ENCODE data around the gene CYTH1. TPM values are rescaled to one million over a fixed set of nuclear protein-coding genes. Genes with fewer than 3 reads are reported as not detected.

The CYTH1 gene
- total and polyA plus RNA-seq, 8 donors = 36.6 to 96.1 (median 41.3) TPM

DNA sequence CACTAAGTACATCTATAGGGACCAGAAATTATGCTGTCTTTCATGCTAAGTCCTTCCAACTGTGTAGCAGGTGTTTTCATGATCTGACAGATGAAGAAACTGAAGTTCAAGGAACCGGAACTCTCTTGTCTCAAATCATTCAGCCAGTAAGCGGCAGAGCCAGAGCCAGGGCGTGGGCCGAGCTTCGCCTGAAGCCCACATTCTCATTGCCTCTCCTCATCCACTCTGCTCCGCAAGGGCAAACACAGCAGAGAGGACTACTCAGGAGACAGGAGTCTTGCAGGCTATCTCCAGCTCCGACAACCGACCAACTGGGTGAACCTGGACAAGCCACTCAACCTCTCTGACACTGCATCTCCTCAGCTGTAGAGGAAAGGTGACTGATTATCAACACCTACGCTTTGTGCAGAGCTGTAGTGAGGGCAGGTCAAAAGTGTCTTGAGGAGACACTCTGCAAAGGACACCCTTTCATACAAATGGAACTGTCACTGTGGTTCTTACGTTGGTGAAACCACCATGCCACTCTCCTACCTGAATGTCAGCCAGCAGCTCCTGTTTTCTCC is 72.9 kb downstream of the CYTH1 start:
- H3K4me3 ChIP-seq = no peak overlapping the region
- H3K27me3 ChIP-seq = no peaks in the 10 kb centered on the region
- peaks cover 10 to 52% of the 10 kb centered on the region in 2 donors for H3K4me1 ChIP-seq
- no peaks in the 10 kb centered on the region for H3K9me3 ChIP-seq
- H3K36me3 ChIP-seq = peaks cover 0 to 49% of the 10 kb centered on the region in 2 donors
- ATAC-seq (peak; percentile 92), DNase-seq (peak in 1 of 4 donors; percentile 60)
- no peak overlapping the region for H3K27ac ChIP-seq
- intact Hi-C loops (cut with DNase I) = loop anchor here in 1 of 2 donors (10.0 kb wide), 1 partner anchor 214 kb away; no protein-coding TSS in a partner anchor
- TF ChIP-seq, protein P1, sequence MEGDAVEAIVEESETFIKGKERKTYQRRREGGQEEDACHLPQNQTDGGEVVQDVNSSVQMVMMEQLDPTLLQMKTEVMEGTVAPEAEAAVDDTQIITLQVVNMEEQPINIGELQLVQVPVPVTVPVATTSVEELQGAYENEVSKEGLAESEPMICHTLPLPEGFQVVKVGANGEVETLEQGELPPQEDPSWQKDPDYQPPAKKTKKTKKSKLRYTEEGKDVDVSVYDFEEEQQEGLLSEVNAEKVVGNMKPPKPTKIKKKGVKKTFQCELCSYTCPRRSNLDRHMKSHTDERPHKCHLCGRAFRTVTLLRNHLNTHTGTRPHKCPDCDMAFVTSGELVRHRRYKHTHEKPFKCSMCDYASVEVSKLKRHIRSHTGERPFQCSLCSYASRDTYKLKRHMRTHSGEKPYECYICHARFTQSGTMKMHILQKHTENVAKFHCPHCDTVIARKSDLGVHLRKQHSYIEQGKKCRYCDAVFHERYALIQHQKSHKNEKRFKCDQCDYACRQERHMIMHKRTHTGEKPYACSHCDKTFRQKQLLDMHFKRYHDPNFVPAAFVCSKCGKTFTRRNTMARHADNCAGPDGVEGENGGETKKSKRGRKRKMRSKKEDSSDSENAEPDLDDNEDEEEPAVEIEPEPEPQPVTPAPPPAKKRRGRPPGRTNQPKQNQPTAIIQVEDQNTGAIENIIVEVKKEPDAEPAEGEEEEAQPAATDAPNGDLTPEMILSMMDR (IDR thresholded peaks at IDR 0.05) = no peak

DNA sequence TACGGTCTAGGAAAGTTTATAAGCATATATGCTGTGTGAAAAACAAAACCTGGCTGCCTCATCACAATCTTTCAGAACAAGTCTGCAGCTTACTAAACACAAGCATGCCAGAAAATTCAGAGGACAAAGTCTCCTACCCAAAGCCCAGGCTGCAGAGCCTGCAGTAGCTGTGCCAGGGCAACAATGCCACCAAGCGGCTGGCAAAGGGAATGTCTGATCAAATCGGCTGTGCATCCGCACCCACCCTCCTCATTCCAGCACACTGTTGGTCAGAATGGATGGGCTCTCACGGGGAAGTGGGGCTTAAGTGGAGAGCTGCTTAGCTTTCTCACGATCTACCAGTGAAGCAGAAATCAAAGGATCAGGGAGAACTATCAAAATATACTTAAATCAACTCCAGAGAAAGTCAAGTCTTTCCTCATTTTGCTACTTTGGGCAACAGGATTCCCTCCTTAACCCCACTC is 73.5 kb downstream of the CYTH1 start:
- H3K4me1 ChIP-seq = peaks cover 10 to 52% of the 10 kb centered on the region in 2 donors
- peaks cover 0 to 56% of the 10 kb centered on the region in 2 donors for H3K36me3 ChIP-seq
- peak; percentile 96 for ATAC-seq
- no peak overlapping the region for H3K4me3 ChIP-seq
- H3K27me3 ChIP-seq = no peaks in the 10 kb centered on the region
- H3K27ac ChIP-seq = no peak overlapping the region
- intact Hi-C loops (cut with DNase I) = loop anchor here in 1 of 2 donors (10.0 kb wide), 1 partner anchor 214 kb away; no protein-coding TSS in a partner anchor
- TF ChIP-seq, protein P1 (IDR thresholded peaks at IDR 0.05) = peak; percentile 80 to 81
- no peaks in the 10 kb centered on the region for H3K9me3 ChIP-seq
- peak; percentile 62 to 85 (median 78) for DNase-seq

DNA sequence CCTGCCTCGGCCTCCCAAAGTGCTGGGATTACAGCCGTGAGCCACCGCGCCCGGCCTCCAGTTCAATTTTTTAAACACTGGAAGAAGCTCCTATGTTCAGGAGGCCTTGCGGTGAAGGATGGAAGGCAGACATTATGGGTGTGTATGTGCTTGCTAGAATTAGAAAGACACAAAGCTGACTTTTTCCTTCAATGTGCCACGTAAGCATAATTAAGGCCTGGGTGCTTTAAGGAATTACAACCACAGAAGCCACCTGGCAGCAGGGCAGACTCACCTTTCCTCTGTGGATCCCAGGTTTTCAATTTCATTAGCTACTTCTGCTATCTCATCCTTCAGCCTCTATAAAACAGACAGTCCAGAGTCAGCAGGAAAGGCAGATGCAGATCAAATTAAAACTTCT is 74.2 kb downstream of the CYTH1 start:
- TF ChIP-seq, protein P1 (IDR thresholded peaks at IDR 0.05) = no peak
- no peak for DNase-seq
- intact Hi-C loops (cut with DNase I) = loop anchor here in 1 of 2 donors (10.0 kb wide), 1 partner anchor 213 kb away; no protein-coding TSS in a partner anchor
- Histone ChIP-seq H3K4me1 (peaks cover 10 to 48% of the 10 kb centered on the region in 2 donors), H3K27me3 (no peaks in the 10 kb centered on the region), H3K9me3 (no peaks in the 10 kb centered on the region), H3K36me3 (peaks cover 0 to 62% of the 10 kb centered on the region in 2 donors), H3K4me3 (no peak overlapping the region), H3K27ac (no peak overlapping the region)
- ATAC-seq = no peak

DNA sequence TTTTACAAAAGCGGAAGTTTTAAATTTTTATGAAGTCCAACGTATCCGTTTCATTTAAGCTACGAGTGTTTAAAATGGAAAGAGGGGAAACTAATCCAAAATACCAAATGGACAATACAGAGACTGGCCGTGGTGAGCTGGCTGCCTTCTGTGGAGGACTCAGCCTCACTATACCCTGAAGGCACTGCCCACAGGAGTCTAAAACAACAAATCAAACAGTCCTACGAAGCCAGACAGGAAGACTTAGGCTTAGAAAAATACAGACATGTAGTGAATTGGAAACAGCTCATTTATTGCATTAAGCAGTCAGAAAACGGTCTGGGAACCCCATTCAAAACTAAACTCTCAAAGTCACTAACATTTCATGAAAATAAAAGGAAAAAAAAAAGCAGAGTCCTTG is 75.1 kb downstream of the CYTH1 start:
- TF ChIP-seq, protein P1 (IDR thresholded peaks at IDR 0.05) = no peak
- Histone ChIP-seq H3K9me3 (no peaks in the 10 kb centered on the region), H3K4me1 (peaks cover 10 to 39% of the 10 kb centered on the region in 2 donors), H3K4me3 (no peak overlapping the region), H3K27me3 (no peaks in the 10 kb centered on the region), H3K36me3 (peaks cover 0 to 71% of the 10 kb centered on the region in 2 donors), H3K27ac (no peak overlapping the region)
- no peak for ATAC-seq
- intact Hi-C loops (cut with DNase I) = loop anchor here in 1 of 2 donors (10.0 kb wide), 1 partner anchor 212 kb away; no protein-coding TSS in a partner anchor
- no peak for DNase-seq

DNA sequence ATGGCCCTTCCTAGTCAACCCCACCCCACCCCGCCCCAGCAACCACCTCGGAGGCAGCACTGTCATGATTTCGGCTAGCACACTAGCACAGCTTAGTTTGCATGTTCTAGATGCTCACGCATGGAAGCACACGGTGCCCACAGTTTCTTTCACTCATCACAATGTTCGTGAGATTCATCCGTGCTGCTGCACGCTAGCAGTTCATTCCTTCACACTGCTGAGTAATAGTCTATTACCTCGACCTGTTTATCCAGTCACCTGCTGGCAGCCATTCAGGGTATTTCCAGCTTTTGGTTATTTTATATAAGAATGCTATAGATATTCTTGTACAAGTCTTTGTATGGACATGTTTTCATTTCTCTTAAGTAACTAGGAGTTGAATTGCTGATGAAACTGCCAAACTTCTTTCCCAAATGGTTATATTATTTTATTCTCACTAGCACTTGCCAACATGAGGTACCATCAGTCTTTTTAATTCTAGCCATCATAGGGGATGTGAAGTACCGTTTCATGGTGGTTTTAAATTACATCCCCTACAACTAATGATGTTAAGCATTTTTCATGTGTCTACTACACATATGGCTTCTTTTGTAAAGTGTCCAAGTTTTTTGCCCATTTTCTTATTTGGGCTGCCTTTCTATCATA is 75.7 kb downstream of the CYTH1 start:
- H3K36me3 ChIP-seq = peaks cover 0 to 77% of the 10 kb centered on the region in 2 donors

More for the DNA sequence above, 75.7 kb downstream of the CYTH1 start:
- ATAC-seq (no peak), DNase-seq (no peak)
- Histone ChIP-seq H3K9me3 (no peaks in the 10 kb centered on the region), H3K27ac (no peak overlapping the region), H3K27me3 (no peaks in the 10 kb centered on the region), H3K4me3 (no peak overlapping the region), H3K4me1 (peaks cover 10 to 33% of the 10 kb centered on the region in 2 donors)
- intact Hi-C loops (cut with DNase I) = loop anchor here in 1 of 2 donors (10.0 kb wide), 1 partner anchor 212 kb away; no protein-coding TSS in a partner anchor
- TF ChIP-seq, protein P1 (IDR thresholded peaks at IDR 0.05) = no peak

Data from left lung (tissue), 10 donors.